HK-2 (cell line): ENCODE results near the gene RPL35A.
"Not testable (repeated sequence)": the region's sequence is repeated elsewhere in the genome, so short reads cannot be mapped to it uniquely, and the experiment has no call there.

Source experiments
- DNase-seq: peaks from one replicate; pipeline ENCODE4 v3.0.0-alpha.2; 2018; ENCODE audit not compliant: unreplicated experiment

Gene RPL35A

GRCh38 chr3:197952440-197952839 lies 2.5 kb downstream of the RPL35A start:
- DNase-seq: no peak

- no peak for DNase-seq
These were observed 3.3 kb downstream of the RPL35A start for GRCh38 chr3:197953325-197953724.

GRCh38 chr3:197953881-197954280 lies 3.9 kb downstream of the RPL35A start:
- DNase-seq: no peak

DNA sequence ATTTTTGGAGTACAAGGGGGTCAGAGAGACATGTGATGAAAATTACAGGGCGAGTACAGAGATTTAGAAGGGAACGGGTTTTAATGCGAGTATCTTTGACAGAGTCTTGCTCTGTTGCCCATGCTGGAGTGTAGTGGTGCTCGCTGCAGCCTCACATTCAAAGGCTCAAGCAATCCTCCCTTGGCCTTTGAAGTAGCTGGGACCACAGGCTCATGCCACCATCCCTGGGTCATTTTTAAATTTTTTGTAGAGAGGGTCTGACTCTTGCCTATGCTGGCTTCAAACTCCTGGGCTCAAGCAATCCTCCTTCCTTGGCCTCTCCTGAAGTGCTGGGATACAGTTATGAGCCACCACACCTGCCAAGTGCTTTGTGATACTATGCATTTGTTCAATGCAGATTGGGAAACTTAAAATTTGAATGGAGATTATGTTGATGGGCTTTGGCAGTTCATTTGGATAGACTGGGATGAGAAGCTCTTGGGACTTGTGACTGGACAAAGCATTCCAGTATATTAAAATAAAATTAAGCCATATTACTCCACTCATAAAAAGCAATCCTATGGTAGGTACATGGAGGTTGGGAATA lies 6.0 kb downstream of the RPL35A start:
- DNase-seq: no peak

- DNase-seq: no peak
These were observed 6.6 kb downstream of the RPL35A start for GRCh38 chr3:197956626-197956988.

GRCh38 chr3:197957790-197958133 lies 7.8 kb downstream of the RPL35A start:
- no peak for DNase-seq

GRCh38 chr3:197958346-197958745 lies 8.4 kb downstream of the RPL35A start:
- DNase-seq: no peak

- DNase-seq: not testable (repeated sequence)
These were observed 8.9 kb downstream of the RPL35A start for GRCh38 chr3:197958848-197959247.

GRCh38 chr3:197959500-197959890 lies 9.5 kb downstream of the RPL35A start:
- DNase-seq: no peak

- peak; percentile 96 for DNase-seq
These were observed 10.1 kb downstream of the RPL35A start, which contains the start of gene LMLN for GRCh38 chr3:197959891-197960693. TSS of gene LMLN (plus strand) at chr3:197960217. CDS start at chr3:197960246, 29 bp downstream.

GRCh38 chr3:197960694-197961581 lies 10.9 kb downstream of the RPL35A start:
- no peak for DNase-seq

DNA sequence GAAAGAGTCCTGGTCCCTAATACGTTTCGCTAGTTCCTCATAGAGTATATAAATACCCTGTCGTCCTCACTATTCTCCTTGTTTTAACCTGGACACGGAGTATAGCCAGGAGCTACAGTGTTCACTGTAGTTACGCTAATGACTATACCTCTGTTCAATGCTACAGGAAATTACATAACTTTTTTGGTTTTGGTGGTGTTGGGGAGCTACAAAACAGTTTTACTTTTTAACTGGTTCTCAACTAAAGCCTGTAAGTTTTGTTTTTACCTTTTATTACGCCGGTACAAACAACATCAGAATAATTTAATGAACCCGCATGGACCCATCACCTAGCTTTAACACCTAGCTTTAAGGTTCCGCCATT lies 11.6 kb downstream of the RPL35A start:
- no peak for DNase-seq

GRCh38 chr3:197963019-197963637 lies 13.1 kb downstream of the RPL35A start:
- DNase-seq: no peak

DNA sequence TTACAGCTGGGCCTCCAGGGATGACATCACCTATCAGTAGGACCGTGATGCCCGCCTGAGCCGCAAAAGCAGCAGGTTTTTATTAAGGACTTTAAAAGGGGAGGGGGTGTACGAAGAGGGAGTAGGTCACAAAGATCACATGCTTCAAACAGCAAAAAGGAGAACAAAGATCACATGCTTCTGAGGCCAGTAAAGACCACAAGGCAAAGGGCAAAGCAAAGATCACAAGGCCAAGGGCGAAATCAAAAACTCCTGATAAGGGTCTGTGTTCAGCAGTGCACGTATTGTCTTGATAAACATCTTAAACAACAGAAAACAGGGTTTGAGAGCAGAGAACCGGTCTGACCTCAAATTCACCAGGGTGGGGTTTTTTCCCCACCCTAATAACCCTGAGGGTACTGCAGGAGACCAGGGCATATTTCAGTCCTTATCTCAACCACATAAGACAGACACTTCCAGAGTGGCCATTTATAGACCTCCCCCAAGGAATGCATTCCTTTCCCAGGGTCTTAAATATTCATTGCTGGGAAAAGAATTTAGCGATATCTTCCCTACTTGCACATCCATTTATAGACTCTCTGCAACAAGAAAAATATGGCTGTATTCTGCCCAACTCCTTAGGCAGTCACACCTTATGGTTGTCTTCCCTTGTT lies 17.5 kb downstream of the RPL35A start:
- DNase-seq: not testable (repeated sequence)

- DNase-seq: no peak
These were observed 20.6 kb downstream of the RPL35A start for GRCh38 chr3:197970588-197970987.

DNA sequence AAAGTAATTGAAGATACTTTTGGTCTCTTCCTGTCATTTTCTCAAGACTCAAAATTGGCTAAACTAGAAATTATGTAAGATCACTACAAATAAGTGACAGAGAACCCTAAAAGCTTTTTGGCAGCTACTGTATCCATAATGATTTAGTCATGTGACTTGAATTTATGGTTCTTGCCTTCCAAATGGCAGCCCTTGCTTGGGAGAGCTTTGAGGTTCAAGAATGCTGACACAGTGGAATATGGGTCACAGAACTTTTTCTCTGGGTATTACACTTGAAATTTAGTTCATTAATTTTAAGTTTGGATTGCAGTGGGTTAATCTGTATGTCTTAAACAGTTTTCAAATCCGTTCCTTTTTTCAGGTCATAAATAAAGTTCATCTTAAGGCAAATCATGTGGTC lies 24.0 kb downstream of the RPL35A start:
- no peak for DNase-seq

DNA sequence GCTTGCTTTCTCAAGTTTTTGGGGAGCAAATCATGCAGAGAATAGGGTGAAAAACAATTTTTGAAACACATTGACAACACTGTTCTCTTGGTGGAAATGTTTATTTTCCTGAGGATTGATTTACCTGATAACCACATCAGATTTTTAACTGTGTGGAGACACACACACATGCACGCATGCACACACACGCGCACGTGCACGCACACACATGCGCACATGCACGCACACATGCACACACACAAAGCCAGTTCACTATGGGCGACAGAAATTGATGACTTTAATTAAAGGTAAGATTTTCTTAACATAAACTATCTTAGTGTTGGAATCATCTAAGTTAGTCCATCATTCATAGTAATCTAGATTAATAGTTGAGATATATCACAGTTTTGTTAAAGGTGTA lies 25.3 kb downstream of the RPL35A start:
- DNase-seq: no peak

GRCh38 chr3:197983076-197983475 lies 33.1 kb downstream of the RPL35A start:
- no peak for DNase-seq

GRCh38 chr3:197989651-197990050 lies 39.7 kb downstream of the RPL35A start:
- DNase-seq: no peak

GRCh38 chr3:197994736-197995135 lies 44.7 kb downstream of the RPL35A start:
- DNase-seq: no peak

DNA sequence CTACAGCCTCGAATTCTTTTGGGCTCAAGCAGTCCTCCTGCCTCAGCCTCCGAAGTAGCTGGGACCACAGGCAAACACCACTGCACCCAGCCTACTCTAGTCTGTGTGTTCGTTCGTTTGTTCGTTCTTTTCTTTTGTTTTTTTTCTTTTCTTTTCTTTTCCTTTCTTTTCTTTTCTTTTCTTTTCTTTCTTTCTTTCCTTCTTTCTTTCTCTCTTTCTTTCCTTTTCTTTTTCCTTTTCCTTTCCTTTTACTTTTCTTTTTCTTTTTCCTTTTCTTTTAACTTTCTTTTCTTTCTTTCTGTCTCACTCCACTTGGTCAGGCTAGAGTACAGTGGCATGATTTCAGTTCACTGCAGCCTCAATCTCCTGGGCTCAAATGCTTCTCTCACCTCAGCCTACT lies 46.9 kb downstream of the RPL35A start:
- no peak for DNase-seq

DNA sequence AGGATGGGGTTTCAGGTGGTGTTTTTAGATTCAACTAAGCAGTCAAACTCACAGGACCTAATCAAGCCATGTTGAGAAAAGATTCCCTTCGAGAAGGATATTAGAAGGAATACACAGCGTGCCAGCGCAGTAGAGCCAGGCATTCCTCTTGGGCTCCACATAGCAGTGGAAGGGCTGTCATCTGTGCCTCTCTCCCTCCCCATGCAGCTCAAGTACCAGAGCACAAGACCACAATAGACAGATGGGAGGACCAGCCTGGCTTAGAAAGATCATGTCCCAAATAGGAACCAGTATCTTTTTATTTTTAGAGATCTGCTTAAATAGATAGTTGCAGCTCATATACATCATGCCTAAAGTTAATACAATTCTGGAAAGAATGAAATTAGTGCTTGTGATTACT lies 47.9 kb downstream of the RPL35A start:
- DNase-seq: no peak
